Measurements from ENCODE around the gene ABCC1.
"Not testable (repeated sequence)": the region's sequence is repeated elsewhere in the genome, so short reads cannot be mapped to it uniquely, and the experiment has no call there.

Gene ABCC1

DNA sequence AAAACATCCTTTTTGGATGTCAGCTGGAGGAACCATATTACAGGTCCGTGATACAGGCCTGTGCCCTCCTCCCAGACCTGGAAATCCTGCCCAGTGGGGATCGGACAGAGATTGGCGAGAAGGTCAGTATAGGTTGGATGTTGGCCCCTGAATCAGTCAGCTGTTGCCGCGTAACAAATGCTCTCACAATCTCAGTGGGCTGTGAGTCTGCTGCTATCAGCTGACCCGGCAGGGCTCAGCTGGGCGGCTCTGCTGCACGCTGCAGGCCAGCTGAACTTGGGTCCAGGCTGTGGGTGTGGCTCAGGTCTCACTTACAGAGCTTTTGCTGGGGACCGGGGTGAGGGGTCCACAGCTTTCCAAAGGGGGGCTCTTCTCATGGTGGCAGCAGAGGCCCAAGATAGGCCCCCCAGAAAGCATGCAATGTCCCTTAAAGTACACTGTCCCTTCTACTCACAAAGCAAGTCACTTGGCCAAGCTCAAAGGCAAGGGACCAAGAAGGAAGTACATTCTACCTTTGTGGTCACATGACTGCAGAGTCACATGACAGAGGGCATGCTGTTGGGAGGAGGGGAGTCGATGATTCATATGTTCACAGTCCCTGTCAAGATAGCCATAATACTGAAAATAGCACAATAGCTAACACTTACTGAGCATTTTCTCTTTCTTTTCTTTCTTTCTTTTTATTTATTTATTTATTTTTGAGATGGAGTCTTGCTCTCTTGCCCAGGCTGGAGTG lies 134.2 kb downstream of the ABCC1 start:
- DNase-seq (ENCODE audit: low read depth) = no peak

DNA sequence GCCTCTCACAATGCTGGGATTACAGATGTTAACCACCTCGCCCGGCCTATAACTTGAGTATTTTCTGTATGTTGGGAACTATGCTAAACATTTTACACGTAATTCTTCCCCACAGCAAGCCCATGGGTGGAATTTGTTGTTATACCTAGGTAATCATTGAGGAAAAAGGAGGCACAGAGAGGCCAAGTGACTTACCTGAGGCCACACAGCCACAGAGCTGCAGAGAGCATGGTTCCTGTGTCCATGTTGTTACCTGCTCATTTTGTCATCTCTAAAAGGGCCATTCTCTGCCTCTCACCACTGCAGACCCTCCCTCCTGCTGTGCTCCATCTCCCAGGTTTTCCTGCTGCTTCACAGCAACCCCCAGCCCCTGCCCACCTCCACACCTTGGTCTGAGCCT lies 135.5 kb downstream of the ABCC1 start:
- no peak for DNase-seq (ENCODE audit: low read depth)

DNA sequence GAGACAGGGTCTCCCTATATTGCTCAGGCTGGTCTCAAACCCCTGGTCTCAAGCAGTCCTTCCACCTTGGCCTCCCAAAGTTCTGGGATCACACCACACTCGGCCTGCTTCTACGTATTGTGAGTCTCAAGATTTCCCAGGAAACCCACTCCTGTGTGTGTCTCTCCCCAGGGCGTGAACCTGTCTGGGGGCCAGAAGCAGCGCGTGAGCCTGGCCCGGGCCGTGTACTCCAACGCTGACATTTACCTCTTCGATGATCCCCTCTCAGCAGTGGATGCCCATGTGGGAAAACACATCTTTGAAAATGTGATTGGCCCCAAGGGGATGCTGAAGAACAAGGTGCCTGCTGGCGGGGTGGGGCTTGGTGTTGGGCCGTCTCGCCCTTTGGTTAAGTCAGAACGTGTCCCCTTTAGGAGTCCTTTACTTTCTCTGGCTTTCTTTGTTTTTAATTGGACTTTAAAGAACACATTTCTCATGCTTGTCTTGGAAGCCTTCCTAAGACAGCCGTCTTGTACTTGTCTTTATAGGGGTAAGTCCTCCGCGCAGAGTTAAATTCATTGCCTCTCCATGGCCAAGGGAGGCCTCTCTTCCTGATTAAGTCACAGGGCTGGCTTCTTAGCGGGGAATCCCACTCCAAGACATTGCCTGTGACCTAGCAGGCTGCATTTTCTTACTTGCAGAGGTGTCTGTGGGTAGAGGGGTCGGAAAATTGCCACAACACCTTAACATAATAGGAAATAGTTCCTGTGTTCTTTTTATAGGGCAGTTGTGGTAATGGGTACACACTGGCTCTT lies 137.4 kb downstream of the ABCC1 start:
- no peak for DNase-seq (ENCODE audit: low read depth)

DNA sequence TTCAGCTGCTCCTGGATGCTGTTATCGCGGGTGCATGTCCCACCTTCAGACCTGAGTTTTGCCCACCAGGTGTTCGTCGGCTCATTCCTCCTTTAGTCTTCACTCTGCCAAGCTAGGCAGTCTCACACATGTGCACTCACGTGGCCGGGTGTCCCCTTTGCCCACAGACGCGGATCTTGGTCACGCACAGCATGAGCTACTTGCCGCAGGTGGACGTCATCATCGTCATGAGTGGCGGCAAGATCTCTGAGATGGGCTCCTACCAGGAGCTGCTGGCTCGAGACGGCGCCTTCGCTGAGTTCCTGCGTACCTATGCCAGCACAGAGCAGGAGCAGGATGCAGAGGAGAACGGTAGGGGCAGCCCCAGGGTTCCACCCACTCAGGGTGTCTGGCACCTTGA lies 140.8 kb downstream of the ABCC1 start:
- no peak for DNase-seq (ENCODE audit: low read depth)

DNA sequence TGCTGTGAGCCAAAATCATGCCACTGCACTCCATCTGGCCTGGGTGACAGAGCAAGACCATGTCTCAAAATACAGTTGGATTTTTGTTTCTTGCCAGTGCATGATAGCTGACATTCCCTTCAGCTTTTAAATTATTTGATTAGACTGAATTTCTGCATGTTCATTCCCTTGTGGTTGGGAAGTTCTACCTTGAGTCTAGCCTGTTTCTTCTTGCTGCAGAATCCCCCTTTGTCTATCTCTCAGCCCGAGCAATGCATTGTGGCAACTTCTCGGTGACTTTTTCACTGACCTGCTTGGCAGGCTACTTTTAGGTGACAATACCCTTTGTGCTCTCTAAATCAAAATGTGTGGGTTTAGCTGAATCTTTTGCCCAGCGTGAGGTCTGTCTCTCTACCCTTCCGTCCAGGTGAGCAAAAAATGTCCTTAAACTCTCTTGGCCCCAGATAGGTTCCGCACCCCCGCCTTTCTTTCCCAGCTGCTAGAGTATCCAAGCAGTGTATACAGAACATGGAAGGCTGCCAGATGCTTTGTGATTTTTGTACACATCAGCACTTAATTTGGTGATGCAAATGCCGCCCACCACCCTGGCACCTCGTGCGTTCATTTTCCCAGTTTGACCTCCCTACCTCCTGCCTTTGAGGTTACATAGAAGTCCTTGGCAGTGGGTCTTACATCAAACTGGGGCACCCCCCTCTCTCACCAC lies 143.7 kb downstream of the ABCC1 start:
- DNase-seq (ENCODE audit: low read depth) = no peak

DNA sequence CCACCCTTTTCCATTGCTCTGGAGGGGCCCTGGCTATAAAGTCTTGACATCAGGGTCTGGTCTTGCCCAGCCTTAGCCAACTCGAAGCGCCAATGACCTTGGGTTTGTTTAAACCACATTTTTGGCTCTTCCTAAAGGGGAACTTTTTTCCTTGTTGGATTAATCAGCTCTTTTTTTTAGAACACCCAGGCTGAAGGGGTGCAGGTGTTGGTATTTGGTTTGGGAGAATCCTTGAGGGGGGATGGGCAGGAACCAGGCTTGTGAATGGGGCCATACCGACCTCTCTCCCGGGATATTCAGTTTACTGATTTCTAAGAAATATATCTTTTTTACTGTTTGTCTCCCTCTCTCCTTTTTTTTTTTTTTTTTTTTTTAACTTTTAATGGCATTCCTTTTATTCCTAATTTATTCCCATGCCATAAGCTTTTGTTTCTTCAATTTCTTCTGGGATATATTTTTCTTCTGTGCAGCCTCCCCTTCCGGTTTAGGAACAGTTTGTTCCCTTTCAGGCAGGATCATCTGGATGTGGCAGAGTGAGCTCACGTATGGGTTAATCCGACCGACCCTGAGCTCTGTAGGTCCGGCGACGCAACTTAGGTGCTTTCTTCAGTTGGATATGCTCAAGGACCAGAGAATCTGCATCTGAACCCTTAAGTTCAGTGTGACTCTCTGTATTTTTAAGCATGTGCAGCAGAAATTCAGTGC lies 144.4 kb downstream of the ABCC1 start:
- DNase-seq (ENCODE audit: low read depth) = no peak

DNA sequence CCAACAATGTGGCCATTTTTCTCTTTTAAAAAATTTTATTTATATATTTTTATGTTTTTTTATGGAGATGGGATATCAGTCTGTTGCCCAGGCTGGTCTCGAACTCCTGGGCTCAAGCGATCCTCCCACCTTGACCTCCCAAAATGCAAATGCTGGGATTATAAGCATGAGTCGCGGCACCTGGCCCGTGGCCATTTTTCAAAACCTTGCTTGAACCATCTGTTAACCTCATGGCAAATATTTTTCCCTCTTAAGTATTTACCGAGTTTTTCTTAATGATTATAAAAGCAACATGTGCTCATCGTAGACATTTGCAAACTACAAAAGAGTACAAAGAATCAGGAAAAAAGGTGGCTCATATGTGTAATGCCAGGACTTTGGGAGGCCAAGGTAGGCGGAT lies 146.2 kb downstream of the ABCC1 start:
- DNase-seq (ENCODE audit: low read depth) = no peak

DNA sequence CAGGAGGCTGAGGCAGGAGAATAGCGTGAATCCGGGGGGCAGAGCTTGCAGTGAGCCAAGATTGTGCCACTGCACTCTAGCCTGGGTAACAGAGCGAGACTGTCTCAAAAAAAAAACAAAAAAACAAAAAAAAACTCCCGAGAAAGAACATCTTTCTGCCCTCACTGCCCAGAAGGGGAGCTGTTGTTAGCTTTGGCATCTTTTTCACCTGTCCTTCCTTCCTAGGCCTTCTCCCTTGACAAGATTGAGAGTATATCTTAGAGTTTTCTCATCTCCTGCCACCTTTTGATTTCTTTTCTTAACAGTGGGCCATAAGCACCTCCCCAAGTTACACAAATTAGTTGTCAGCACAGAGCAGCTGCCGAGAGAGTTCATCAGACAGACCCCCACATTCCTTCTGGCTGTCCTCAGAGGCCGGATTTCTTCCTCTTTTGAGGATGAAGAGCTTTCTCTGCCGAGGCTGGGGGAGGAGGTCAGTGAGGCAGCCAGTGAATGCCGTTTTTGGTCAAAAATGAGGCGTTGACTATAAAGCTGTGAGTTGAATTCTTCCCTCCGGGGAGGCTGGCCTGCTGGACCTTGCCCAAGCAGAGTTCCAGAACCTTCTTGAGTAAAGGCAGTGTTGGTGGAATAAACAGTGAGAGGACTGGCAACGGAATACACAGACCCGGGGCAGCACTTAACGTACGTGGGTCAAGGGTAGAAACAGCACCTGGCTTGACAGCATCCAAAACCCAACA lies 146.9 kb downstream of the ABCC1 start:
- no peak for DNase-seq (ENCODE audit: low read depth)

DNA sequence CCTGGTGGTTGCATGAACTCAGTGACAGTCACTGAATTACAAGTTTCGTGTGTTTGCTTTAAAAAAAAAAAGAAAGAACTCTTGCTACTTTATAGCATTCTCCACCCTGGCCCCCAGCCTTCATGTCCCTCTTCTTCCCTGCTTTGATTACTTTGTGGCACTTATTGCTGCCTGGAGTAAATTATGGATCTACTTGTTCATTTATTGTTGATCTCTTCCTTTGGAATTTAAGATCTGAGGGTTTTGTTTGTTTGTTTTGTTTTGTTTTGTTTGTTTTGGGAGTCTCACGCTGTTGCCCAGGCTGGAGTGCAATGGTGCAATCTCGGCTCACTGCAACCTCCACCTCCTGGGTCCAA lies 147.4 kb downstream of the ABCC1 start:
- no peak for DNase-seq (ENCODE audit: low read depth)

DNA sequence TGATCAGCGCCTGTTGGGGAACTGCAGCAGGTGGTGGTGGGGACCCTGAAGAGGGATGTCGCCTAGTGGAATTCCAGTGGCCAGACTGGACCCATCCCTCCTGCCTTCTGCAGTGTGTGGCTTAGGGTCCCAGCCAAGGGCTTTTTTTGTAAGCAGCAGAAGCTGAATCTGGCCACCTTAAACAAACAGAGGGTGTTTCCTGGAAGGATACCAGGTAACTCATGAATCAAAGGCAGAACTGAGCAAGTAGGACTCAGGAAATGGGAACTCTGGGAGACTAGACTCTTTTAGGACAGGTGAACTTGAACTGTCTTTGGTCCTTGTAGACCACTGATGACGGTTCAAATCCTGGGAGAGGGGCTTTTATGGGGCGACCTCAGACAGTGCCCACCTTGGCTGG lies 149.9 kb downstream of the ABCC1 start:
- no peak for DNase-seq (ENCODE audit: low read depth)

DNA sequence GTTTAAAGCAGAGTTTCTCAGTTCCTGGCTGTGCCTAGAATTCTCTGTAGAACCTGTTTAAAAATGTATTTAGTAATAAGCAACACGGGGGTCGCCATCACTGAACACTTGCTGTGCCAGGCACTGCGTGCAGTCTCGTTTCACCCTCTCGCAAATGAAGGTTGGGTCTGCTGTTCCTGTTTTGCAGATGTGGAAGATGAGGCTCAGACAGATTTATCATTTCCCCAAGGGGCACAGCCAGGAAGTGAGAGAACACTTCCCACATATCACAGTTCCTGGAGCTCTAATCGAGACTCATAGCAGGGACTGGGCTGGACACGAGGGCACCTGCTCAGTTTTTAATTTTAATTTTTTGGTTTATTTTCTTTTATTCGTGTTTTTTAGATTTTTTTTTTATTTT lies 151.2 kb downstream of the ABCC1 start:
- DNase-seq (ENCODE audit: low read depth) = no peak

DNA sequence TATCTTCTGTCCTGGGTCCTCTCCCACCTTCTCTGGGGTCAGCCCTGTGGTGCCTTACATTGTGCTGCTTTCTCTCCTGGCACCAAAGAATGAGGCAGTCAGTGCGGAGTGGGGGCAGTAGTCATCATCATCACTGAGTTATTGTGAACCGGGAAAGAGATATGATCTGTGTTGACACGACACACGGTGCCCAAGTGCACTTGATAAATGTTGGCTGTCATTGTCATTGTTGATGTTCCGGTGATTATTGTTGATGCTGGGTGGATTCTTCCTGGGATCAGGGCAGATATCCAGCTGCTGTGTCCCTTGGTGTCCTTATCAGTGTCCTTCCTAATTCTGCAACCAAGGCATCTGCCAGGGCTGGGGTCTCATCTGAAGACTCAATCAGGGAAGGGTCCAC lies 152.2 kb downstream of the ABCC1 start:
- DNase-seq (ENCODE audit: low read depth) = no peak

DNA sequence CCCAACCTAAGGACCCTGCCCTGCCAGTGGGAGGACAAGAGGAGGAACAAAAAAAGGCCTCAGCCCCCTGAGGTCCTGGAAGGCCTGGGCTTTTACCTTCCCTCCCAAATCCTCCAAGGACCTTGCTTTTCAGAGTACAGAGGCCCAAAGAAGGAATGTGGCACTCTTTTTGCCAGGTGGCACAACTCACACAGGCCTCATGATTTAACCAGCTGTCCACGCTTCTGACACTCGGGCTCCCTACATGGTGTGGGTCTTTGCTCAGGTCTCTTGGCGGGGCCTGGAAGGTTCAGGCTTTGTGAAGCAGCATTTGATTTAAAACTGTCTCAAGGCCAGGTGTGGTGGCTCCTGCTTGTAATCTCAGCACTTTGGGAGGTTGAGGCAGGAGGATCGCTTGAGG lies 153.3 kb downstream of the ABCC1 start:
- DNase-seq (ENCODE audit: low read depth) = no peak

DNA sequence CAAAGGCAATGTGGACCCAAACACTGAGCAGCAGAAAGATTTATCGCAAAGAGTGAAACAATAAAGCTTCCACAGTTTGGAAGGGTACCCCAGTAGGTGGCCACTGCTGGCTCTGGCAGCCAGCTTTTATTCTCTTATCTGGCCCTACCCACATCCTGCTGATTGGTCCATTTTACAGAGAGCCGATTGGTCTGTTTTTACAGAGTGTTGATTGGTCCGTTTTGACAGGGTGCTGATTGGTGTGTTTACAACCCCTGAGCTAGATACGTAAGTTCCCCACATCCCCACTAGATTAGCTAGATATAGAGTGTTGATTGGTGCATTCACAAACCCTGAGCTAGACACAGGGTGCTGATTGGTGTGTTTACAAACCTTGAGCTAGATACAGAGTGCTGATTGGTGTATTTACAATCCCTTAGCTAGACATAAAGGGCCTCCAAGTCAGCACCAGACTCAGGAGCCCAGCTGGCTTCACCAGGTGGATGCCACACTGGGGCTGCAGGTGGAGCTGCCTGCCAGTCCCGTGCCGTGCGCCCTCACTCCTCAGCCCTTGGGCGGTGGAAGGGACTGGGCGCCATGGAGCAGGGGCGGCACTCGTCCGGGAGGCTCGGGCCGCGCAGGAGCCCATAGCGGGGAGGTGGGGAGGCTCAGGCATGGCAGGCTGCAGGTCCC lies 154.9 kb downstream of the ABCC1 start:
- DNase-seq (ENCODE audit: low read depth) = not testable (repeated sequence)

DNA sequence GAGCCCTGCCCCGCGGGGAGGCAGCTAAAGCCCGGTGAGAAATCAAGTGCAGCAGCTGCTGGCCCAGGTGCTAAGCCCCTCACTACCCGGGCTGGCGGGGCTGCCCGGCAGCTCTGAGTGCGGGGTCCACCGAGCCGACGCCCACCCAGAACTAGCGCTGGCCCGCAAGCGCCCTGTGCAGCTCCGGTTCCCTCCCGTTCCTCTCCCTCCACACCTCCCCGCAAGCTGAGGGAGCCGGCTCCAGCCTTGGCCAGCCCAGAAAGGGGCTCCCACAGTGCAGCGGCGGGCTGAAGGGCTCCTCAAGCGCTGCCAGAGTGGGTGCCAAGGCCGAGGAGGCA lies 155.4 kb downstream of the ABCC1 start:
- not testable (repeated sequence) for DNase-seq (ENCODE audit: low read depth)

DNA sequence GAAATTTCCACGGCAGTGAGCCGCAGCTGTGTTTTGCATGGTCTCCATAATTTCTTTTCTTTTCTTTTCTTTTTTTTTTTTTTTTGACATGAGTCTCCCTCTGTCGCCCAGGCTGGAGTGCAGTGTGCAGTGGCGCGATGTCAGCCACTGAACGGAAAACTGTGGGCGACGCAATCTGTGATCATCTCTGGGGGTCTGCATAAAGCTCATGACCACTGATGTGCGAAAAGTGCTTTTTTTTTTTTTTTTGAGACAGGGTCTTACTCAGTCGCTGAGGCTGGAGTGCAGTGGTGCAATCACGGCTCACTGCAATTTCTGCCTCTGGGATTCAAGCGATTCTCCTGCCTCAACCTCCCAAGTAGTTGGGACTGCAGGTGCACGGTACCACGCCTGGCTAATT lies 156.2 kb downstream of the ABCC1 start:
- no peak for DNase-seq (ENCODE audit: low read depth)

DNA sequence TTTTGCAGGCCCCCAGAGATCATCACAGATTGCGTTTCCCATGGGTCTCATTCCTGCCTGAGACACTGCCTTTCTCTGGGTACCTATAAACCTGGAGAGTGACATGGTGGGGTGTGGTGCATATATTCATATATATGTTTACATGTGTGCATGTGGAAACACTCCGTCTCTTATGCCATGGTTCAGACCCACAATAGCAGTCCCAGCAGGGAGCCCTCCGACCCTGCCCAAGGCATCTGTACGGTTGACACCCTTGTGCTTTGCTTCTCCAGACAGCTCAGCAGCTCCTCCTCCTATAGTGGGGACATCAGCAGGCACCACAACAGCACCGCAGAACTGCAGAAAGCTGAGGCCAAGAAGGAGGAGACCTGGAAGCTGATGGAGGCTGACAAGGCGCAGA lies 157.1 kb downstream of the ABCC1 start:
- no peak for DNase-seq (ENCODE audit: low read depth)

DNA sequence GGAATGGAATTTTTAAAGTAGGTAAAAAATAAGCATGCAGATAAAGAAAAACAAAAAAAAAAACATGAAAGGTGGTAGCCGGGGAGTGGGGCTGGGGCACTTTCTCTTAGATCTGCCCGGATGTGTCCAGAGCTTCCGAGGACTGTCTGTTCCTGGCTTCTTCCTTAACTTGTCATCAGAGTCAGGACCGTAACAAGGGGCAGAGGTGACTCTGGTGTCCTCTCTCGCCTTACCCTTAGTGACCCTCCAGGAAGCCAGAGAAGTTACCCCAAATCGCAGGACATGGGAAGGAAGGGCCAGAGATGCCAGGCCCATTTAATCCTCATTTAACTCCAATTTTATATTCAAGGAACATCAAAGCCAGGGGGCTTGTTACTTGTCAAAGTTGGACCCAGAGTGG lies 158.4 kb downstream of the ABCC1 start:
- DNase-seq (ENCODE audit: low read depth) = no peak

DNA sequence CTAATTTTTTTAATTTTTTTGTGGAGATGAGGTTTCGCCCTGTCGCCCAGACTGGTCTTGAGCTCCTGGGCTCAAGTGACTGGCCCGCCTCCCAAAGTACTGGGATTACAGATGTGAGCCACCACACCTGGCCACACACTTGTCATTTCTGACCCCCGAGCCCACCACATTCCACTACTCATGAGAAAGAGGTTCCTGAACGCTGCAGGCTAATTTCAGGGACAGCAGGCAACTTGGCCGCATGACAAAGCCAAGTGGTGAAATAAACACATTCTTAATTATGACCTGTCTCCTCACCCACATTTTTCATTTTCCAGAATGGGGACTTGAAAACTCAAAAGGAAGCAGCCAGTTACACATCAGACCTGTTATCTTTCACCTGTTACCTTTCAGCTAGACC lies 159.3 kb downstream of the ABCC1 start:
- DNase-seq (ENCODE audit: low read depth) = no peak

DNA sequence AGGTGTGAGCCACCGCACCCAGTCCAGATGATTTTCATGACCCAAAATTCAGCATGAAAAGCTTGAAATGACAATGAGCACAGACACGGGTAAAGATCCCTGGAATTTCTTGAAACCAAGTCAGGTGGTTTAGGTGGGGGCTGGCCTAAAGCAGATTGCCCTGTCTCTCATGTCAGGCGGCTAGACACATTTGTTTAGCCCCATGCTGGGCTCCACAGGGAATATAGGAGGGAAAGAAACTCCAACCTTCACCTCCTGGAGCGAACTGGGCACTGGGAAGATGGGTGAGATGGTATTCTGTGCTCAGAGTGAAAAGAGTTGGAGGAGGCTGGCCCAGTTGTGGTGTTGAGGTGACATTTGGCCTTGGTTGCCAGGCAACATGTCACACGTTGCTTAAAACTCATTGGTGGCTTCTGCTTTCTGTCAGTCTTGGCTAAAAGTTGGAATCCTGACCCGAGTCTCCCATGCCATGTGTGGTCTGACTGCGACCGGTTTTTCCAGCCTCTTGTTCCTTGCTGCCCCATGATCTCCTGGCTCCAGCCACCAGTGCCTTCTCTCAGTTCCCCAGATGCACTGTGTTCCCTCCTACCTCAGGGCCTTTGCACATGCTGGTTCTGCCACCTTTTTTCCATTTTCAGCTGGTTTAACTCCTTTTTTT lies 160.2 kb downstream of the ABCC1 start:
- DNase-seq (ENCODE audit: low read depth) = no peak

DNA sequence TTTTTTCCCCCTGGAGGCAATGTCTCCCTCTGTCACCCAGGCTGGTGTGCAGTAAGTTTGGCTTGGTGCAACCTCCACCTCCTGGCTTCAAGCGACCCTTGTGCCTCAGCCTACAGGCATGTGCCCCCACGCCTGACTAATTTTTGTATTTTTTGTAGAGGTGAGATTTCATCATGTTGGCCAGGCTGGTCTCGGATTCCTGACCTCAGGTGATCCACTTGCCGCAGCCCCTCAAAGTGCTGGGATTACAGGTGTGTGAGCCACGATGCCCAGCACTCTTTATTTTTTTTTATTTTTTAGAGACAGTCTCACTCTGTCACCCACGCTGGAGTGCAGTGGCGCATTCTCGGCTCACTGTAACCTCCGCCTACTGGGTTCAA lies 160.7 kb downstream of the ABCC1 start:
- DNase-seq (ENCODE audit: low read depth) = no peak

Data from stimulated activated CD8-positive, alpha-beta memory T cell treated with anti-CD3 and anti-CD28 coated beads, Interleukin-15, amount 100 ng/mL, for 24 hours (primary cell).